GM21367 (cell line): ENCODE results near the gene ZNF3.

Experiments
- ATAC-seq: cut with Tn5 transposase; IDR thresholded peaks from one replicate; pipeline ENCODE4 v1.9.1; 2021; ENCODE audit not compliant: unreplicated experiment

The ZNF3 gene

GRCh38 chr7:100109521-100110163 is 28.1 kb upstream of the ZNF3 start:
- ATAC-seq = no peak

- no peak for ATAC-seq
These were observed 26.4 kb upstream of the ZNF3 start for GRCh38 chr7:100107890-100108289.

- ATAC-seq = no peak
These were observed 25.7 kb upstream of the ZNF3 start for GRCh38 chr7:100107125-100107737.

- ATAC-seq = no peak
These were observed 25.1 kb upstream of the ZNF3 start for GRCh38 chr7:100106633-100107032.

- ATAC-seq = no peak
These were observed 24.0 kb upstream of the ZNF3 start for GRCh38 chr7:100105534-100105933.

- no peak for ATAC-seq
These were observed 21.7 kb upstream of the ZNF3 start for GRCh38 chr7:100102950-100103840.

GRCh38 chr7:100101016-100101862 is 19.7 kb upstream of the ZNF3 start, which contains the start of the genes AP4M1 and MCM7:
AP4M1 (plus strand) TSS chr7:100101643; CDS start chr7:100101715, 72 bp downstream.
MCM7 (minus strand) TSS chr7:100101397; CDS start chr7:100101294, 103 bp downstream.
- ATAC-seq = peak; percentile 64

- ATAC-seq = peak; percentile 66
These were observed 19.0 kb upstream of the ZNF3 start for GRCh38 chr7:100100420-100101015.

- ATAC-seq = no peak
These were observed 17.9 kb upstream of the ZNF3 start for GRCh38 chr7:100099452-100099851.

GRCh38 chr7:100098913-100099312 is 17.4 kb upstream of the ZNF3 start:
- ATAC-seq = no peak

- no peak for ATAC-seq
These were observed 14.2 kb upstream of the ZNF3 start for GRCh38 chr7:100095704-100096103.

GRCh38 chr7:100095289-100095688 is 13.8 kb upstream of the ZNF3 start:
- ATAC-seq = no peak

- no peak for ATAC-seq
These were observed 12.5 kb upstream of the ZNF3 start for GRCh38 chr7:100093925-100094486.

GRCh38 chr7:100093498-100093897 is 12.0 kb upstream of the ZNF3 start:
- ATAC-seq = no peak

GRCh38 chr7:100093054-100093453 is 11.5 kb upstream of the ZNF3 start:
- ATAC-seq = no peak

- ATAC-seq = no peak
These were observed 10.1 kb upstream of the ZNF3 start for GRCh38 chr7:100091411-100092181.

- no peak for ATAC-seq
These were observed 9.2 kb upstream of the ZNF3 start for GRCh38 chr7:100090527-100091410.

- ATAC-seq = no peak
These were observed 8.1 kb upstream of the ZNF3 start for GRCh38 chr7:100089458-100090196.
